H1 (cell line): ENCODE measurements around the gene CCDC77. TPM values are rescaled to one million over a fixed set of nuclear protein-coding genes. Genes with fewer than 3 reads are reported as not detected.

Source experiments
- CTCF ChIA-PET: fragments of 300-600 bp; sonication (Branson Sonifier 250); formaldehyde crosslinking; loops from one replicate; lab custom pipeline; 2021; ENCODE audit not compliant: partially characterized antibody; lab: Charles Lee
- POLR2A ChIA-PET: fragments of 300-600 bp; sonication (Branson Sonifier 250); formaldehyde crosslinking; loops from one replicate; lab custom pipeline; 2021; ENCODE audit warnings: inconsistent platforms; ENCODE audit not compliant: partially characterized antibody; lab: Charles Lee
- DNase-seq, 2 experiments: peaks; one replicate each; pipeline versions ENCODE4 v3.0.0 to v3.0.0-alpha.2; 2010 to 2022; ENCODE audit warnings: low spot score in 2 of 2, low read depth in 1 of 2, mixed read lengths in 1 of 2
- FAIRE-seq: peaks from 2 replicates; lab custom pipeline; 2011; peaks lifted over from hg19 to GRCh38; lab: Jason Lieb, UNC
- H2AFZ ChIP-seq: 2 replicates; pipeline ENCODE4 v1.8.1; 2012; ENCODE audit warnings: low read length, inconsistent platforms
- H2AK5ac ChIP-seq: 2 replicates; pipeline ENCODE4 v1.6.1; 2013; ENCODE audit warnings: low read depth, low read length
- H2BK120ac ChIP-seq: replicated peaks from 2 replicates; pipeline ENCODE3; 2013; ENCODE audit warnings: low read depth, low read length, inconsistent platforms
- H2BK12ac ChIP-seq: 2 replicates; pipeline ENCODE4 v1.6.1; 2013; ENCODE audit warnings: low read depth, low read length
- H2BK15ac ChIP-seq: 2 replicates; pipeline ENCODE4 v1.6.1; 2013; ENCODE audit warnings: low read length
- H2BK20ac ChIP-seq: 2 replicates; pipeline ENCODE4 v1.6.1; 2013; ENCODE audit warnings: low read length
- H2BK5ac ChIP-seq: 2 replicates; pipeline ENCODE4 v1.6.1; 2013; ENCODE audit warnings: low read depth, low read length
- H3K14ac ChIP-seq: 2 replicates; pipeline ENCODE4 v1.6.1; 2013; ENCODE audit warnings: inconsistent platforms; ENCODE audit not compliant: insufficient read length
- H3K18ac ChIP-seq: 2 replicates; pipeline ENCODE4 v1.6.1; 2013; ENCODE audit warnings: low read length; ENCODE audit errors: extremely low read depth
- H3K23ac ChIP-seq: 2 replicates; pipeline ENCODE4 v1.6.1; 2013; ENCODE audit warnings: inconsistent platforms; ENCODE audit not compliant: insufficient read length
- H3K23me2 ChIP-seq: 2 replicates; pipeline ENCODE4 v1.6.1; 2013; ENCODE audit warnings: low read depth, low read length
- H3K27ac ChIP-seq: 2 replicates; pipeline ENCODE4 v1.6.1; 2011; ENCODE audit warnings: low read depth, low read length, inconsistent platforms
- H3K27me3 ChIP-seq, 4 experiments: replicated peaks in 1 of 4; 1 replicate in 1 of 4; 2 replicates in 3 of 4; pipeline versions ENCODE4 v1.6.1 to v1.8.1; 2011 to 2013; ENCODE audit warnings: low read length in 3 of 4, mild to moderate bottlenecking in 3 of 4, inconsistent platforms in 2 of 4, mixed read lengths in 2 of 4, moderate library complexity in 1 of 4; ENCODE audit not compliant: control insufficient read depth in 3 of 4, insufficient read depth in 3 of 4; ENCODE audit errors: extremely low read depth in 1 of 4
- H3K36me3 ChIP-seq, 4 experiments: 2 replicates each; pipeline versions ENCODE4 v1.6.1 to v1.8.1; 2011 to 2013; ENCODE audit warnings: mild to moderate bottlenecking in 4 of 4, low read length in 3 of 4, moderate library complexity in 2 of 4, control low read depth in 1 of 4, inconsistent platforms in 1 of 4; ENCODE audit not compliant: insufficient read depth in 4 of 4, control insufficient read depth in 2 of 4
- H3K4ac ChIP-seq: replicated peaks from 2 replicates; pipeline ENCODE3; 2013; ENCODE audit warnings: low read length, low read depth, mixed read lengths, inconsistent platforms; ENCODE audit not compliant: insufficient read length
- H3K4me1 ChIP-seq, 4 experiments: replicated peaks in 1 of 4; 1 replicate in 1 of 4; 2 replicates in 3 of 4; pipeline versions ENCODE4 v1.6.1 to v1.8.1; 2011 to 2013; ENCODE audit warnings: low read length in 3 of 4, inconsistent platforms in 2 of 4, mixed read lengths in 1 of 4; ENCODE audit not compliant: insufficient read depth in 4 of 4, control insufficient read depth in 3 of 4
- H3K4me2 ChIP-seq, 2 experiments: 2 replicates each; pipeline versions ENCODE4 v1.6.1 to v1.8.1; 2011 to 2013; ENCODE audit warnings: low read depth in 2 of 2, low read length in 2 of 2, control low read depth in 1 of 2, inconsistent platforms in 1 of 2, mild to moderate bottlenecking in 1 of 2; ENCODE audit not compliant: insufficient read depth in 1 of 2
- H3K4me3 ChIP-seq, 4 experiments: fragments of 200-600, 300-600 bp in 1 of 4; sonication (generic), shearing (Covaris generic), sonication (Bioruptor Twin) in 1 of 4; 2 replicates each; pipeline versions ENCODE4 v1.5.1 to v1.8.1; 2011 to 2016; ENCODE audit warnings: low read length in 4 of 4, low read depth in 3 of 4, control low read depth in 2 of 4, inconsistent platforms in 2 of 4, mild to moderate bottlenecking in 2 of 4, mixed read lengths in 1 of 4, moderate library complexity in 1 of 4; ENCODE audit not compliant: insufficient read depth in 2 of 4; ENCODE audit errors: extremely low read depth in 1 of 4
- H3K56ac ChIP-seq: replicated peaks from 2 replicates; pipeline ENCODE3; 2013; ENCODE audit warnings: low read depth, mild to moderate bottlenecking, mixed read lengths, low read length, inconsistent platforms; ENCODE audit not compliant: insufficient read length
- H3K79me1 ChIP-seq: 2 replicates; pipeline ENCODE4 v1.6.1; 2013; ENCODE audit warnings: low read depth, low read length, control low read depth
- H3K79me2 ChIP-seq, 2 experiments: 2 replicates each; pipeline versions ENCODE4 v1.6.1 to v1.8.1; 2012 to 2013; ENCODE audit warnings: low read length in 2 of 2, mild to moderate bottlenecking in 2 of 2, inconsistent platforms in 1 of 2; ENCODE audit not compliant: insufficient read depth in 2 of 2, control insufficient read depth in 1 of 2
- H3K9ac ChIP-seq, 4 experiments: replicated peaks in 1 of 4; 1 replicate in 1 of 4; 2 replicates in 3 of 4; pipeline versions ENCODE4 v1.6.1 to v1.8.1; 2011 to 2013; ENCODE audit warnings: low read depth in 3 of 4, low read length in 3 of 4, control low read depth in 2 of 4, mild to moderate bottlenecking in 2 of 4, moderate library complexity in 2 of 4, inconsistent platforms in 1 of 4; ENCODE audit errors: extremely low read depth in 1 of 4
- H3K9me3 ChIP-seq, 2 experiments: 2 replicates each; pipeline versions ENCODE4 v1.6.1 to v1.8.1; 2012 to 2013; ENCODE audit warnings: mild to moderate bottlenecking in 2 of 2, moderate library complexity in 2 of 2, control low read depth in 1 of 2, inconsistent platforms in 1 of 2, low read depth in 1 of 2, low read length in 1 of 2, mixed read lengths in 1 of 2; ENCODE audit not compliant: insufficient read depth in 2 of 2
- H4K20me1 ChIP-seq, 2 experiments: replicated peaks in 1 of 2; 2 replicates each; pipeline versions ENCODE3 to v1.8.1; 2011 to 2013; ENCODE audit warnings: inconsistent platforms in 2 of 2, low read length in 2 of 2, mild to moderate bottlenecking in 1 of 2; ENCODE audit not compliant: insufficient read depth in 2 of 2, control insufficient read depth in 1 of 2
- H4K5ac ChIP-seq: 2 replicates; pipeline ENCODE4 v1.6.1; 2013; ENCODE audit warnings: low read length, low read depth, mixed read lengths, inconsistent platforms; ENCODE audit not compliant: insufficient read length
- H4K8ac ChIP-seq: 2 replicates; pipeline ENCODE4 v1.8.0; 2013; ENCODE audit warnings: mild to moderate bottlenecking, moderate library complexity, low read length, inconsistent platforms; ENCODE audit not compliant: insufficient read depth; ENCODE audit errors: extremely low read depth
- H4K91ac ChIP-seq: replicated peaks from 2 replicates; pipeline ENCODE3; 2013; ENCODE audit warnings: low read length, mixed read lengths, inconsistent platforms; ENCODE audit not compliant: insufficient read length
- ATF2 ChIP-seq: IDR thresholded peaks from 2 replicates; pipeline ENCODE4 v1.6.1; 2012; ENCODE audit warnings: low read length, inconsistent platforms
- CEBPB ChIP-seq: IDR thresholded peaks from 2 replicates; pipeline ENCODE4 v1.6.1; 2012; ENCODE audit warnings: low read depth, low read length
- CHD1 ChIP-seq: IDR thresholded peaks from 2 replicates; pipeline ENCODE4 v1.6.1; 2012; ENCODE audit warnings: low read depth, low read length, improper control_type of control experiment
- JUN ChIP-seq: IDR thresholded peaks from 2 replicates; pipeline ENCODE4 v1.6.1; 2011; ENCODE audit warnings: low read depth, mild to moderate bottlenecking, improper control_type of control experiment, low read length
- WGBS, 2 experiments: shearing (Covaris generic) in 1 of 2; methylation state at CpG; one replicate each; pipeline versions ENCODE4 v1.1.6 to v1.1.7; 2013 to 2015; ENCODE audit warnings: low lambda C conversion rate in 2 of 2, mixed read lengths in 2 of 2, inconsistent platforms in 1 of 2, low coverage in 1 of 2, missing lambda C conversion rate in 1 of 2; ENCODE audit not compliant: insufficient replicate concordance in 2 of 2, insufficient coverage in 1 of 2, insufficient read length in 1 of 2; ENCODE audit errors: extremely low coverage in 1 of 2, missing lambda C conversion rate in 1 of 2; 5-methylcytosine and 5-hydroxymethylcytosine counted together
- polyA plus RNA-seq, 7 experiments: library from polyadenylated mRNA; depleted of rRNA in 3 of 7; stranded (reverse) in 5 of 7; unstranded in 2 of 7; fragments of >200 nt in 5 of 7; fragments of 200-250 nt in 2 of 7; gene quantifications; 1 replicate in 5 of 7; 2 replicates in 1 of 7; 4 replicates in 1 of 7; pipeline versions ENCODE4 v1.2.1 to v1.2.3, GENCODE V29; 2011 to 2013; ENCODE audit warnings: missing spikeins in 2 of 7, mixed read lengths in 2 of 7
- total RNA-seq: library from RNA; stranded (reverse); fragmentation: NEBNext Ultra II Directional; extraction: Animal tissue kit (Norgen Biotek cat#: 25700); gene quantifications from 2 replicates; pipeline ENCODE4 v1.2.1, GENCODE V29; 2021

The CCDC77 gene
- total and polyA plus RNA-seq, 2 of the 8 experiments (the other 6 are each of a cell fraction or from before 2014, with no cell fraction given) = 10.3 to 30.4 TPM

- Histone ChIP-seq H2AFZ (no peak overlapping the region), H3K9ac (no peak overlapping the region), H3K23ac (no peak overlapping the region), H3K27me3 (peaks cover 0 to 30% (median 16%) of the 10 kb centered on the region in 4 experiments; a peak in 6 of 7 replicates), H2AK5ac (no peak overlapping the region), H3K79me2 (no peaks in the 10 kb centered on the region), H3K14ac (no peak overlapping the region), H4K5ac (no peak overlapping the region), H4K20me1 (peaks cover 5 to 6% of the 10 kb centered on the region in 2 experiments), H2BK20ac (no peak overlapping the region), H3K4me3 (peak overlapping the region; percentile 50 to 72 (median 62); a peak in 5 of 8 replicates), H2BK12ac (no peak overlapping the region), H4K8ac (no peak overlapping the region), H3K79me1 (no peaks in the 10 kb centered on the region), H4K91ac (no peak overlapping the region), H3K4me2 (peak overlapping the region; percentile 80 to 88), H2BK5ac (no peak overlapping the region), H3K36me3 (no peaks in the 10 kb centered on the region), H3K18ac (peak overlapping the region; percentile 25; the same call in 1 of the 2 replicates), H2BK120ac (no peak overlapping the region), H3K4ac (no peak overlapping the region), H3K4me1 (peaks cover 0 to 3% (median 1%) of the 10 kb centered on the region in 4 experiments; a peak in 3 of 7 replicates), H2BK15ac (0 out of 2 replicates have a peak overlapping the region, but pooled peaks have one; percentile 46), H3K27ac (no peak overlapping the region), H3K9me3 (no peaks in the 10 kb centered on the region; a peak in 1 of 4 replicates), H3K23me2 (peaks cover 9% of the 10 kb centered on the region; the same call in 1 of the 2 replicates), H3K56ac (no peak overlapping the region)
- DNase-seq (no peak), FAIRE-seq (no peak)
- POLR2A ChIA-PET = no interaction called here
- WGBS, 2 experiments = 91% methylated on average over 5 of the region's 5 CpGs; no CpG with 5 or more reads in 1 of the 2 experiments
- CTCF ChIA-PET = interaction anchor here (0.6 to 13.7 kb wide), 6 partner anchors 10 to 153 kb away, joined by 3 to 163 read pairs (median 5); no protein-coding TSS in a partner anchor
- TF ChIP-seq JUN (no peak), CHD1 (no peak), CEBPB (peak; percentile 61), ATF2 (no peak)
Observed at GRCh38 chr12:459050-459429, 57.6 kb downstream of the CCDC77 start.
